Rectal smooth muscle tissue (tissue), 1 donor: ENCODE measurements around the gene EXOC4.

Experiments used
- H3K27ac ChIP-seq: one replicate; pipeline ENCODE4 v1.7.0; 2013; ENCODE audit warnings: low read depth, low read length, inconsistent platforms
- H3K27me3 ChIP-seq: one replicate; pipeline ENCODE4 v1.7.0; 2013; ENCODE audit warnings: low read length; ENCODE audit not compliant: control insufficient read depth, insufficient read depth
- H3K36me3 ChIP-seq: one replicate; pipeline ENCODE4 v1.7.0; 2013; ENCODE audit warnings: low read length; ENCODE audit not compliant: control insufficient read depth, insufficient read depth
- H3K4me1 ChIP-seq: one replicate; pipeline ENCODE4 v1.7.0; 2013; ENCODE audit warnings: low read length; ENCODE audit not compliant: control insufficient read depth, insufficient read depth
- H3K4me3 ChIP-seq: one replicate; pipeline ENCODE4 v1.7.0; 2013; ENCODE audit warnings: low read length
- H3K9ac ChIP-seq: one replicate; pipeline ENCODE4 v1.7.0; 2013; ENCODE audit warnings: low read length

EXOC4 gene

GRCh38 chr7:133358708-133359107, 105.8 kb downstream of the EXOC4 start:
- H3K9ac ChIP-seq = no peak overlapping the region
- H3K27ac ChIP-seq = no peak overlapping the region

GRCh38 chr7:133359449-133359848, 106.6 kb downstream of the EXOC4 start:
- Histone ChIP-seq H3K27ac (no peak overlapping the region), H3K4me3 (no peak overlapping the region), H3K27me3 (no peaks in the 10 kb centered on the region), H3K36me3 (no peaks in the 10 kb centered on the region), H3K4me1 (peaks cover 5% of the 10 kb centered on the region), H3K9ac (no peak overlapping the region)

More at GRCh38 chr7:133358708-133359107, 105.8 kb downstream of the EXOC4 start:
- Histone ChIP-seq H3K36me3 (no peaks in the 10 kb centered on the region), H3K4me1 (peaks cover 5% of the 10 kb centered on the region), H3K27me3 (no peaks in the 10 kb centered on the region), H3K4me3 (no peak overlapping the region)

- Histone ChIP-seq H3K27ac (no peak overlapping the region), H3K4me1 (peaks cover 10% of the 10 kb centered on the region), H3K27me3 (no peaks in the 10 kb centered on the region), H3K4me3 (no peak overlapping the region), H3K36me3 (no peaks in the 10 kb centered on the region), H3K9ac (no peak overlapping the region)
Observed at GRCh38 chr7:133360201-133360600, 107.3 kb downstream of the EXOC4 start.

- Histone ChIP-seq H3K9ac (no peak overlapping the region), H3K4me3 (no peak overlapping the region), H3K36me3 (no peaks in the 10 kb centered on the region), H3K4me1 (peaks cover 18% of the 10 kb centered on the region), H3K27ac (no peak overlapping the region), H3K27me3 (no peaks in the 10 kb centered on the region)
Observed at GRCh38 chr7:133361806-133362205, 108.9 kb downstream of the EXOC4 start.

- Histone ChIP-seq H3K9ac (no peak overlapping the region), H3K4me1 (peaks cover 15% of the 10 kb centered on the region), H3K27ac (peak overlapping the region; percentile 73), H3K4me3 (no peak overlapping the region), H3K36me3 (no peaks in the 10 kb centered on the region), H3K27me3 (no peaks in the 10 kb centered on the region)
Observed at GRCh38 chr7:133364959-133365690, 112.2 kb downstream of the EXOC4 start.

GRCh38 chr7:133365917-133366316, 113.0 kb downstream of the EXOC4 start:
- peak overlapping the region; percentile 63 for H3K27ac ChIP-seq
- peaks cover 15% of the 10 kb centered on the region for H3K4me1 ChIP-seq
- no peaks in the 10 kb centered on the region for H3K27me3 ChIP-seq
- H3K4me3 ChIP-seq = no peak overlapping the region
- no peaks in the 10 kb centered on the region for H3K36me3 ChIP-seq
- no peak overlapping the region for H3K9ac ChIP-seq

GRCh38 chr7:133367561-133367960, 114.7 kb downstream of the EXOC4 start:
- Histone ChIP-seq H3K27ac (no peak overlapping the region), H3K36me3 (no peaks in the 10 kb centered on the region), H3K4me1 (peaks cover 15% of the 10 kb centered on the region), H3K27me3 (no peaks in the 10 kb centered on the region), H3K4me3 (no peak overlapping the region), H3K9ac (no peak overlapping the region)

GRCh38 chr7:133369130-133369529, 116.3 kb downstream of the EXOC4 start:
- no peaks in the 10 kb centered on the region for H3K27me3 ChIP-seq
- no peak overlapping the region for H3K27ac ChIP-seq
- H3K4me3 ChIP-seq = no peak overlapping the region
- no peaks in the 10 kb centered on the region for H3K36me3 ChIP-seq
- peaks cover 15% of the 10 kb centered on the region for H3K4me1 ChIP-seq
- no peak overlapping the region for H3K9ac ChIP-seq

- Histone ChIP-seq H3K27ac (no peak overlapping the region), H3K4me3 (no peak overlapping the region), H3K4me1 (peaks cover 2% of the 10 kb centered on the region), H3K36me3 (no peaks in the 10 kb centered on the region), H3K9ac (no peak overlapping the region), H3K27me3 (no peaks in the 10 kb centered on the region)
Observed at GRCh38 chr7:133371616-133372015, 118.7 kb downstream of the EXOC4 start.

- no peak overlapping the region for H3K4me3 ChIP-seq
- H3K27ac ChIP-seq = no peak overlapping the region
- no peaks in the 10 kb centered on the region for H3K36me3 ChIP-seq
- no peaks in the 10 kb centered on the region for H3K27me3 ChIP-seq
- peaks cover 2% of the 10 kb centered on the region for H3K4me1 ChIP-seq
- H3K9ac ChIP-seq = no peak overlapping the region
Observed at GRCh38 chr7:133372337-133372736, 119.5 kb downstream of the EXOC4 start.

- Histone ChIP-seq H3K36me3 (no peaks in the 10 kb centered on the region), H3K4me3 (no peak overlapping the region), H3K27me3 (no peaks in the 10 kb centered on the region), H3K27ac (no peak overlapping the region), H3K4me1 (no peaks in the 10 kb centered on the region), H3K9ac (no peak overlapping the region)
Observed at GRCh38 chr7:133376514-133376913, 123.6 kb downstream of the EXOC4 start.

- Histone ChIP-seq H3K9ac (no peak overlapping the region), H3K4me3 (no peak overlapping the region), H3K27ac (no peak overlapping the region), H3K36me3 (peaks cover 2% of the 10 kb centered on the region), H3K4me1 (no peaks in the 10 kb centered on the region), H3K27me3 (no peaks in the 10 kb centered on the region)
Observed at GRCh38 chr7:133381965-133382364, 129.1 kb downstream of the EXOC4 start.
